ENCODE data around the gene DCST1. TPM values are rescaled to one million over a fixed set of nuclear protein-coding genes. Genes with fewer than 3 reads are reported as not detected.

The DCST1 gene
- total RNA-seq, 1 experiment from 2014 or later: 0.32 TPM

DNA sequence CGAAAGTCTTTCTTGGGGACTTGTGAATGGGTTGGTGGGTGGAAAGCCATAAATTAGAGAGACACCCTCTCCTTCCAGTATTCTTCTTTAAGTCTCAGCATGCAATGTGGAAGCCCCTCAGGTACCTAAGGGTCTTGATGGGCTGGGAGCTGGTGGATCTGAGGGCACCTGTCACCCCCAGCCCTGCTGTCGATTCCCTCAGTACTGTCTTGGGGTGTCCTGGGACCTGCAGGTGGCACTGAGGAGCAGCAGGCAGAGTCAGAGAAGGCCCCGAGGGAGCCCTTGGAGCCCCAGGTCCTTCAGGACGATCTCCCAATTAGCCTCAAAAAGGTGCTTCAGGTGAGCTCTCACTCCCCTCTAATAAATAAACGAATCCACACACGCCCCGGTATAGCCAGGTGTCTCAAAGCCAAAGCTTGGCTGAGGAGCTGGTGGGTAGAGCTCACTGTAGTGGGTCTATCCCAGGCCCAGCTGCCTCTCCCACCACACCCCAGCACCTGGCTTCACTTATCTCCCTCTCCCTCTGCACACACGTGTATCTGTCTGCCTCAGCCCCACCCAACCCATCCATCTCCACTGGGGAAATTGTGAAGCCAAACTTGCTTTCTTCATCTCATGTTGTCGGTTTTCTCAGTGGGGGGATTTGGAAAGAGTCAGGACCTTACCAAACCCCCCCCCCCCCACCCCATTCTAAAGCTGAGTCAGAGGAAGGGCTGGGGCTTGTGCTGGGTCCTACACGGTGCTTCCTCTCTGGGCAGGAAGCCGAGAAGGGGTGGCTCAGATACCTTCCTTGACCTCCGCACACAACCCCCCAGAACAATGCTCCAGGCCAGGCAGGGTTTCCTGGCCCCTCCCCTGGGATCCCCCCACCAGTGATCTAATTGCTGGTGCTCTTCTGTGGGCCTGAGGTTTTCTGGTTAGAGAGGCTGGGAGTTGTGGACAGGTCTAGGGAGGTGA lies 19.1 kb downstream of the DCST1 start:
- Histone ChIP-seq H2AFZ (ENCODE audit: low read depth, low read length, poor library complexity, severe bottlenecking) (no peak overlapping the region), H3K9me2 (ENCODE audit: insufficient read depth) (no peaks in the 10 kb centered on the region), H3K79me2 (ENCODE audit: insufficient read depth, low read length) (peaks cover 39% of the 10 kb centered on the region), H3K9me3 (ENCODE audit: control insufficient read depth in 1 of 2, insufficient read depth in 1 of 2, low read depth in 1 of 2, low read length in 2 of 2) (no peaks in the 10 kb centered on the region), H3K27me3 (ENCODE audit: insufficient read depth, low read length) (no peaks in the 10 kb centered on the region), H3K9ac (ENCODE audit: low read length) (peak overlapping the region; percentile 90), H3K4me1 (ENCODE audit: control insufficient read depth in 1 of 2, insufficient read depth in 2 of 2, low read length in 2 of 2) (peaks cover 13 to 38% of the 10 kb centered on the region in 2 experiments), H3K36me3 (ENCODE audit: control insufficient read depth in 1 of 2, insufficient read depth in 2 of 2, low read length in 2 of 2) (peaks cover 17 to 30% of the 10 kb centered on the region in 2 experiments), H3K4me2 (ENCODE audit: low read length) (peak overlapping the region; percentile 100), H3K4me3 (replicated peaks in 1 of 2; ENCODE audit: low read depth in 1 of 2, low read length in 2 of 2) (peak overlapping the region; percentile 90 to 94), H3K27ac (ENCODE audit: low read depth, low read length) (peak overlapping the region; percentile 93), H4K20me1 (ENCODE audit: insufficient read depth) (no peaks in the 10 kb centered on the region)
- no peak for DNase-seq (ENCODE audit: low read depth, low spot score)
- CTCF ChIA-PET: interaction anchor here (0.7 to 2.0 kb wide), 6 partner anchors 8 to 115 kb away, joined by 3 to 14 read pairs (median 6); partner anchors contain the start of gene EFNA3
- peak in 2 of 3 experiments; percentile 61 to 68; a peak in 4 of 6 replicates for TF ChIP-seq CTCF (IDR thresholded peaks at IDR 0.05 in 2 of 3, conservative IDR thresholded peaks at IDR 0.05 in 1 of 3; ENCODE audit: borderline replicate concordance in 1 of 3, insufficient read depth in 1 of 3, low read depth in 2 of 3, low read length in 2 of 3)
- TF ChIP-seq TCF7L2 (IDR thresholded peaks at IDR 0.05; ENCODE audit: borderline replicate concordance, extremely low read depth, insufficient read depth, insufficient read length): no peak
- intact Hi-C loops (cut with micrococcal nuclease): loop anchor here (5.0 kb wide), 1 partner anchor 50 kb away; the partner anchor contains the start of gene ZBTB7B
- POLR2A ChIA-PET: interaction anchor here (0.6 kb wide), 1 partner anchor 474 kb away, joined by 3 read pairs; no protein-coding TSS in a partner anchor
- no TSS peak for BruUV-seq (replicated peaks)
- RAD21 ChIA-PET (ENCODE audit: low non-redundant PET in 1 of 2, low total read pairs in 2 of 2, uncharacterized antibody in 2 of 2, unreplicated experiment in 2 of 2): interaction anchor here in 1 of 2 experiments (1.1 kb wide), 1 partner anchor 9 kb away, joined by 8 read pairs; no protein-coding TSS in a partner anchor
- ATAC-seq: peak; percentile 45
